ENCODE data around the gene SNX20. TPM values are rescaled to one million over a fixed set of nuclear protein-coding genes. Genes with fewer than 3 reads are reported as not detected.

SNX20 gene
- total RNA-seq, 5 donors from 2014 or later (not counting 1 experiment from before 2014, with no cell fraction given), result 38.8 to 85.2 (median 69.6) TPM

DNA sequence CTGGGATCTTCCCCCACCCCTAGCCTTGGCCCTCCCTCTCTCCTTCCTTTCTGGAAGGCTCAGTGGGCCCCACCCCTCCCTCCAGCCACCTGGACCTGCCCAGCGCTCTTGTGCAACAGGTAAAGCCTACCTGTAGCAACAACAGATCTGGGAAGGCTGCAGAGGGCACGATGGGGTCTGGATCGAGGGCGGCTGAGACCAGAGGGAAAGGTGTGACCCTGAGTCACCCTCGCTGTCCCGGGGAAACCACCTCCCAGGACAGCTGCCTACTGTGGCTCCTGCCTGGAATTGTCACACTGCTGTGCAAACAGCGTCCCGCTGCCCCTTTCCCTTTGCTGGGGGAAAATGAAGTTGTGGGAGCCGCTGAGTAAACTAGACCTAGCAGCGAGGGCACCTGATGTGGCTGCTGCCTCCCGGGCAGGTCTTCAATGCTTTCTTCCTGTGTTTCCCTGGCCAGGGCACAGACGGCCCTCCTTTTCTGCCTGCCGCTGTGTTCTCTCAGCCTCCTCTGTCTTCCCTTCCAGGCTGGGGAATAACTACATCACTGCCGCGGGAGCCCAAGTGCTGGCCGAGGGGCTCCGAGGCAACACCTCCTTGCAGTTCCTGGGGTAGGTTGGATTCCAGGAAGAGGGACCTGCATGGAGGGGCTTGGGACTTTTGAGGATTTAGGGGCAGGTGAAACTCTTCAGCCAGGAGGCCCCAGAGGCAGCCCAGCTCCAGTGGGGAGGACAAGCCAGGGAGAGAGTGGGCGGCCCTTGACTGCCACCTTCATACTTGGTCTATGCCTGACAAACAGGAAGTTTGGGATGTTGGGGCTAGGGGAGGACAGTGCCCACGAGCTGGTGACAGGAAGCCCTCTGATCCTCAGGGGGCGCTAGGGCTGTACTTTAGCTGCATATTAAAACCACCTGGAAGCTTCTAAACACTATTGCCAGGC is 38.6 kb upstream of the SNX20 start:
- Histone ChIP-seq H3K4me3 (ENCODE audit: control insufficient read depth in 1 of 2, extremely low read depth in 1 of 2, low read length in 1 of 2) (no peak overlapping the region), H3K4me1 (ENCODE audit: control insufficient read depth in 1 of 2, extremely low read depth in 1 of 2, insufficient read depth in 2 of 2, low read length in 2 of 2) (peaks cover 17 to 36% of the 10 kb centered on the region in 2 experiments), H3K27me3 (replicated peaks in 1 of 2; ENCODE audit: control insufficient read depth in 2 of 2, extremely low read depth in 1 of 2, insufficient read depth in 2 of 2, low read length in 1 of 2) (no peaks in the 10 kb centered on the region), H3K27ac (ENCODE audit: low read length) (no peak overlapping the region), H3K36me3 (ENCODE audit: control insufficient read depth in 2 of 2, extremely low read depth in 1 of 2, insufficient read depth in 1 of 2, low read length in 1 of 2) (peaks cover 0 to 5% of the 10 kb centered on the region in 2 donors), H3K9me3 (no peaks in the 10 kb centered on the region)
- ATAC-seq (replicated peaks in 1 of 4) (peak; percentile 61 to 86 (median 81)), DNase-seq (peak in 13 of 35 experiments; percentile 16 to 50 (median 32))
- no peaks in the 10 kb centered on the region for H3K27me3 Mint-ChIP-seq
- ChIA-PET CTCF (interaction anchor here (1.0 to 2.2 kb wide), 8 partner anchors 22 to 87 kb away, joined by 3 to 9 read pairs (median 4); partner anchors contain the start of genes CYLD (in 1 of the 2) and SNX20 (in 1 of the 2)), POLR2A (interaction anchor here in 1 of 2 donors (0.9 kb wide), 1 partner anchor 22 kb away, joined by 5 read pairs; the partner anchor contains the start of gene CYLD)
- 77% methylated on average over 11 of the region's 20 CpGs for WGBS (ENCODE audit: insufficient coverage)
- peak overlapping the region; percentile 78 to 87 for H3K27ac Mint-ChIP-seq
- H3K4me1 Mint-ChIP-seq, result peaks cover 45 to 51% (median 49%) of the 10 kb centered on the region in 3 donors
- H3K36me3 Mint-ChIP-seq, result peaks cover 26% of the 10 kb centered on the region
- H3K9me3 Mint-ChIP-seq, result peaks cover 7 to 9% (median 8%) of the 10 kb centered on the region in 3 donors
- H3K4me3 Mint-ChIP-seq, result peak overlapping the region in 1 of 3 donors; percentile 38

DNA sequence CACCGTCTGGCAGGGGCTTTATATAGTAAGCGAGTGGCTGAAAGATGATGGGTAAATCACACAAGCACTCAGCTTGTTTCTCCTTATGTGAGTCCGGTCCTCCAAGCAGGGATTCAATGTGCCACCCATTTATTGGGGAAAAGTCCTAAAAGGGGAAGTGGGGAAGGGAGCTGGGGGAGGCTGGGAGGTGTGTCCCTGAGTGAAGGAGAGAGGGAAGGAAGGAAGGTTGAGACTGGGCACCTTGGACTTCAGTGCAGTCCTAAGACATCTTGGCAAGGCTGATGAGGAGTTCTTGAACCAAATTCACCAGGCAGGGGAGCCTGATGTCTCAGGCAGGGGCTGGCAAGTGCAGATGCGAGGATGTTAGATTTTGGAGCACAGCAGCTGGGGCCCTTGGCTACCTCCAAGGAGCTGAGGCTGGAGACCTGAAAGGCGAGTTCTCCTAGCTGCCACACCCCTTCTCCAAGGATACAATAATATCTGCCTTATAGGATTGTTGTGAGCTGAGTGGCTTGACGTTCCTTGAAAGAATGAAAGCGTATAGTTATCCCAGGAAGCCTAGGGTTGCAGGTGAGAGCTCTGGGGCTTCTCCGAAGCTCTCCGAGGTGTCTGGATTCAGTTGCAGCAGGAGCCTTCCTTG is 37.8 kb upstream of the SNX20 start:
- H3K9me3 ChIP-seq, result no peaks in the 10 kb centered on the region
- no peak overlapping the region for H3K4me3 ChIP-seq (ENCODE audit: control insufficient read depth in 1 of 2, extremely low read depth in 1 of 2, low read length in 1 of 2)
- H3K4me3 Mint-ChIP-seq, result no peak overlapping the region
- H3K4me1 ChIP-seq (ENCODE audit: control insufficient read depth in 1 of 2, extremely low read depth in 1 of 2, insufficient read depth in 2 of 2, low read length in 2 of 2), result peaks cover 20 to 36% of the 10 kb centered on the region in 2 experiments
- ATAC-seq (replicated peaks in 1 of 4) (no peak), DNase-seq (no peak)
- ChIA-PET CTCF (interaction anchor here in 1 of 2 donors (1.3 to 1.4 kb wide), 2 partner anchors 52 to 53 kb away, joined by 3 read pairs; no protein-coding TSS in a partner anchor), POLR2A (no interaction called here)
- no peak overlapping the region for H3K27ac ChIP-seq (ENCODE audit: low read length)
- peak overlapping the region in 1 of 2 donors; percentile 75 for H3K27ac Mint-ChIP-seq
- H3K36me3 Mint-ChIP-seq, result peaks cover 21% of the 10 kb centered on the region
- WGBS (ENCODE audit: insufficient coverage), result 100% methylated on average over 2 of the region's 9 CpGs
- H3K27me3 Mint-ChIP-seq, result no peaks in the 10 kb centered on the region
- H3K36me3 ChIP-seq (ENCODE audit: control insufficient read depth in 2 of 2, extremely low read depth in 1 of 2, insufficient read depth in 1 of 2, low read length in 1 of 2), result peaks cover 0 to 3% of the 10 kb centered on the region in 2 donors
- peaks cover 41 to 51% (median 47%) of the 10 kb centered on the region in 3 donors for H3K4me1 Mint-ChIP-seq
- H3K27me3 ChIP-seq (replicated peaks in 1 of 2; ENCODE audit: control insufficient read depth in 2 of 2, extremely low read depth in 1 of 2, insufficient read depth in 2 of 2, low read length in 1 of 2), result no peaks in the 10 kb centered on the region
- H3K9me3 Mint-ChIP-seq, result peaks cover 0 to 2% (median 1%) of the 10 kb centered on the region in 3 donors

DNA sequence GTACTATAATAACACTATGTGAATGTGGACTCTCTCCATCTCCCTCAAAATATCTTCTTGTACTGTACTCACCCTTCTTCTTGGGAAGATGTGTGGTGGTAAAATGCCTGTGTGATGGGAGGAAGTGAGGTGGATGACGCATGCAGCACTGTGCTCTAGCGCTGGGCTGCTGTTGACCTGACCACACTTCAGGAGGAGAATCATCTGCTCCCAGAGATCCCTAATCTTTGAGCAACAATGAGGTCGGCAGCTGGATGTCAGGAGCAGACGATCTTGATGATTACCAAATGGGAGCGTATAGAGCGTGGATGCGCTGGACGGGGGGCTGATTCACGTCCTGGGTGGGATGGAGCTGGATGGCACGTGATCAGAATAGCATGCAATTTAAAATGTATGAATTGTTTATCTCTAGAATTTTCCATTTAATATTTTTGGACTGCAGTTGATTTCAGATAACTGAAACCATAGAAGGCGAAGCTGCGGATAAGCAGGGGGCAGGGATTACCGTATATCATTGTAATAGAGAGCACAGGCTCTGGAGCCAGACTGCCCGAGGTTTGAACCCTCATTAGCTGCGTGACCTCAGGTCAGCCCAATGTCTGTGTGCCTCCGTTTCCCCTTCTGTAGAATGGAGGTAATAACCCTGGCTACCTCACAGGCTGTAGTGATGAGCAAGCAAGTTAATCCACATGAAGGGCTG is 37.1 kb upstream of the SNX20 start:
- no peak overlapping the region for H3K27ac ChIP-seq (ENCODE audit: low read length)
- DNase-seq (no peak), ATAC-seq (replicated peaks in 1 of 4) (no peak)
- no peak overlapping the region for H3K4me3 Mint-ChIP-seq
- peaks cover 40 to 53% (median 47%) of the 10 kb centered on the region in 3 donors for H3K4me1 Mint-ChIP-seq
- H3K4me3 ChIP-seq (ENCODE audit: control insufficient read depth in 1 of 2, extremely low read depth in 1 of 2, low read length in 1 of 2), result no peak overlapping the region
- peak overlapping the region in 1 of 2 donors; percentile 75 for H3K27ac Mint-ChIP-seq
- H3K36me3 ChIP-seq (ENCODE audit: control insufficient read depth in 2 of 2, extremely low read depth in 1 of 2, insufficient read depth in 1 of 2, low read length in 1 of 2), result peaks cover 0 to 3% of the 10 kb centered on the region in 2 donors
- no peaks in the 10 kb centered on the region for H3K9me3 ChIP-seq
- POLR2A ChIA-PET, result no interaction called here
- no peaks in the 10 kb centered on the region for H3K27me3 ChIP-seq (replicated peaks in 1 of 2; ENCODE audit: control insufficient read depth in 2 of 2, extremely low read depth in 1 of 2, insufficient read depth in 2 of 2, low read length in 1 of 2)
- 90% methylated on average over 9 of the region's 16 CpGs for WGBS (ENCODE audit: insufficient coverage)
- CTCF ChIA-PET, result interaction anchor here in 1 of 2 donors (1.3 kb wide), 1 partner anchor 51 kb away, joined by 3 read pairs; no protein-coding TSS in a partner anchor
- peaks cover 21 to 34% of the 10 kb centered on the region in 2 experiments for H3K4me1 ChIP-seq (ENCODE audit: control insufficient read depth in 1 of 2, extremely low read depth in 1 of 2, insufficient read depth in 2 of 2, low read length in 2 of 2)
- H3K27me3 Mint-ChIP-seq, result no peaks in the 10 kb centered on the region
- peaks cover 14% of the 10 kb centered on the region for H3K36me3 Mint-ChIP-seq
- H3K9me3 Mint-ChIP-seq, result no peaks in the 10 kb centered on the region

DNA sequence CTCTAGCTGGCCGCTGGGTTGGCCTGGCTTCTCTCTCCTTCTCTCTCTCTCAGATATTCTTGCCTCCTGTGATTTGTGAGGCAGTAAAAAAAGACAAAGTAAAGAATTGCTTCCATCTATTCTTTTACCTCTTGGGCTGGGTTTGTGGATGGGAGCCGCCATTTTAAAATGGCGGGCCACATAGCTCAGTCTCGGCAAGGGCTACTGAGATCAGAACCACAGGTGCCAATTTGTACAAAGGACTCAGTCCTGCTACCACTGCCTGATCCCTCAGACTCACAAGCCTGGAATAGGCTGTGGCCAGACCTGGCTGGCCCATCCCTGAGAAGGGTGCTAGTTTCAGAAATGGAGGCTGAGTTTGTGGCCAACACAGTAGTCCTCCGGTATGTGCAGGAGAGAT is 36.4 kb upstream of the SNX20 start:
- H3K27me3 Mint-ChIP-seq, result no peaks in the 10 kb centered on the region
- ATAC-seq (replicated peaks in 1 of 4) (no peak), DNase-seq (no peak)
- no CpG with 5 or more reads among the region's 5 CpGs for WGBS (ENCODE audit: insufficient coverage)
- no peaks in the 10 kb centered on the region for H3K9me3 ChIP-seq
- CTCF ChIA-PET, result no interaction called here
- H3K4me1 Mint-ChIP-seq, result peaks cover 34 to 47% (median 41%) of the 10 kb centered on the region in 3 donors
- peaks cover 0 to 3% of the 10 kb centered on the region in 2 donors for H3K36me3 ChIP-seq (ENCODE audit: control insufficient read depth in 2 of 2, extremely low read depth in 1 of 2, insufficient read depth in 1 of 2, low read length in 1 of 2)
- peaks cover 8% of the 10 kb centered on the region for H3K36me3 Mint-ChIP-seq
- no peak overlapping the region for H3K4me3 ChIP-seq (ENCODE audit: control insufficient read depth in 1 of 2, extremely low read depth in 1 of 2, low read length in 1 of 2)
- no peak overlapping the region for H3K27ac ChIP-seq (ENCODE audit: low read length)
- no peak overlapping the region for H3K4me3 Mint-ChIP-seq
- H3K4me1 ChIP-seq (ENCODE audit: control insufficient read depth in 1 of 2, extremely low read depth in 1 of 2, insufficient read depth in 2 of 2, low read length in 2 of 2), result peaks cover 21 to 31% of the 10 kb centered on the region in 2 experiments
- H3K27me3 ChIP-seq (replicated peaks in 1 of 2; ENCODE audit: control insufficient read depth in 2 of 2, extremely low read depth in 1 of 2, insufficient read depth in 2 of 2, low read length in 1 of 2), result no peaks in the 10 kb centered on the region
- H3K27ac Mint-ChIP-seq, result peak overlapping the region in 1 of 2 donors; percentile 54
- POLR2A ChIA-PET, result no interaction called here
- no peaks in the 10 kb centered on the region for H3K9me3 Mint-ChIP-seq

DNA sequence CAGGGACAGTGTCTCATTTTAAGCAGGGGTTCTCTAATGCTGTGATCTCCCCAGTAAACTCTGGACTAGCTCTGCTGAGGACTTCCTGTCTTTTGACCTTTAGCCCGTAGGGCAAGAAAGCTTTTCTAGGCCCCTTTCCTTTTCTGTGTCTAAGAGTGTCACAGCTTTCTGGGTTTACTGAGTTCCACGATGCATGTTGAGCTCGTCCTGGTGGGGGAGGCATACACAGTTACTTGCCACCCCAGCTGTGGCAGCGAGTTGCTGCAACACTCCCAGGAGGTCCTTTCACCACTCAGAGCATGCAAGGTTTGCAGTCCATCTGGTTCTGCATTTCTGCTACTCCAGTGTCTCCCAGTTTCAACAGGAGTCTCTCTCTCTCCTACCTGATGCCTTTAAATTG is 36.0 kb upstream of the SNX20 start:
- 50% methylated on average over 1 of the region's 4 CpGs for WGBS (ENCODE audit: insufficient coverage)
- ChIA-PET CTCF (interaction anchor here in 1 of 2 donors (0.8 kb wide), 1 partner anchor 10 kb away, joined by 4 read pairs; no protein-coding TSS in a partner anchor), POLR2A (no interaction called here)
- H3K4me1 ChIP-seq (ENCODE audit: control insufficient read depth in 1 of 2, extremely low read depth in 1 of 2, insufficient read depth in 2 of 2, low read length in 2 of 2), result peaks cover 17 to 27% of the 10 kb centered on the region in 2 experiments
- Mint-ChIP-seq H3K9me3 (no peaks in the 10 kb centered on the region), H3K4me3 (no peak overlapping the region), H3K4me1 (peaks cover 30 to 43% (median 37%) of the 10 kb centered on the region in 3 donors), H3K36me3 (peaks cover 10% of the 10 kb centered on the region), H3K27me3 (no peaks in the 10 kb centered on the region), H3K27ac (peak overlapping the region in 1 of 2 donors; percentile 54)
- H3K4me3 ChIP-seq (ENCODE audit: control insufficient read depth in 1 of 2, extremely low read depth in 1 of 2, low read length in 1 of 2), result no peak overlapping the region
- DNase-seq (no peak), ATAC-seq (replicated peaks in 1 of 4) (no peak)
- H3K27me3 ChIP-seq (replicated peaks in 1 of 2; ENCODE audit: control insufficient read depth in 2 of 2, extremely low read depth in 1 of 2, insufficient read depth in 2 of 2, low read length in 1 of 2), result no peaks in the 10 kb centered on the region
- H3K27ac ChIP-seq (ENCODE audit: low read length), result no peak overlapping the region
- peaks cover 0 to 3% of the 10 kb centered on the region in 2 donors for H3K36me3 ChIP-seq (ENCODE audit: control insufficient read depth in 2 of 2, extremely low read depth in 1 of 2, insufficient read depth in 1 of 2, low read length in 1 of 2)
- no peaks in the 10 kb centered on the region for H3K9me3 ChIP-seq

Data from T-cell (primary cell).